ENCODE data around the gene PTTG1IP2.

PTTG1IP2 gene

DNA sequence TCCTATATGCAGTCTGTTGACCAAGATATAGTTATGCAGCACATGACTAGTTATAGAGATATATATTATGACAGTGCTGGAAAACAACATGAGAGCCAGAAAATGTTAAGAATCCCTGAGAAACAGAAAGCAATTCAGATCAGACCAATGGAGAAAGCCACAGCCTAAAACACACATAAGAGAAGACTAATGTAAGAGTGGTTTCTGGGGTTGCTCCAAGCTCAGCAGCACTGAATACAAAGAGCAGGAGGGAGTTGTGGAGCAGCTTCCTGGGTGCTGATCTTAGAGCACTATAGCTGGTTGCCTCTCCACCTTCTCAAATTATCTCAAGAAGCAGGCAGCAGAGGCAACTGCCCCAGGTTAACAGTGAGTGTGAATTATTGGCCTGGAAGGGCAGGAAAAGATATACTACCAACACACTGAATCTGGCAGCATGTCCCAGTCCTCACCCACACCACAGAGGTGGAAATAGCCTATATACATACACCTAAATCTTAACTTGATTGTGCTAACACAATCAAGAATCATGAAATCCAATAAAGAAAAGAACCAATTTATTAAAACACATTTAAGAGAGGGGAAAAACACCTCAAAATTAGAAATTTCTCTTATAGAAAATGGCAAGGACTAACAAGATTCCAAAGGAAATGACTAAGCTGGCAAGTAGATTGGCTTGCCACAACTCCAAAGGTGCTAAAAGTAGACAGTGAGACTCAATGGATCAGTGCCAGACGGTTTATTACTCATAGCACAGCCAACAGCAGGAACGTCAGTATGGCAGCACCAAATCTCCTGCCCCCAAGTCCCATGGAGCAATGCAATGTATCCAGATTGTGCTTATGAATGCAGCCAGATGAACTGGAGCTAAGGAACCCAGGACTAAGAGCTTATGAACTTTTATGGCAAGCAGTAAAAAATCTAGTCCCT lies 5.1 kb downstream of the PTTG1IP2 start:
- DNase-seq (ENCODE audit: low read depth in 2 of 3, low spot score in 1 of 3) = no peak

DNA sequence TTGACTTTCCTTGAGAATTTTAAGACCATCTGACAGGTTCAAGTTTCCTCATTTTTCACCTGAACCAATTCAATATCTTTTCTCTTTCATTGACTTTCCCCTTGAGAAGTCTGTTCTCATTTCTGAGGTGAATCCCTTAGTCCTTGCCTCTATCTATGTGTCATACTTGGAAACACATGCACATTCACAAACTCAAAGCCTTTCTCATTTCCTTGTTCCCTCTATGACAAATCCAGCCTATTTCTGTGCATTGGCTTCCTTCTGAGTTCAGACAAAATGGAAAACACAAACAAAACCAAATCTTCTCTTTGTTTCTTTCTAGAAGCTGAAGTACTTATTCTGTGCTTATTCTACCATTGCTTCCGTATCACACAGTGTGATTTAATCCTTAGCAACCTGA lies 13.8 kb downstream of the PTTG1IP2 start:
- no peak for DNase-seq (ENCODE audit: low read depth in 2 of 3, low spot score in 1 of 3)

DNA sequence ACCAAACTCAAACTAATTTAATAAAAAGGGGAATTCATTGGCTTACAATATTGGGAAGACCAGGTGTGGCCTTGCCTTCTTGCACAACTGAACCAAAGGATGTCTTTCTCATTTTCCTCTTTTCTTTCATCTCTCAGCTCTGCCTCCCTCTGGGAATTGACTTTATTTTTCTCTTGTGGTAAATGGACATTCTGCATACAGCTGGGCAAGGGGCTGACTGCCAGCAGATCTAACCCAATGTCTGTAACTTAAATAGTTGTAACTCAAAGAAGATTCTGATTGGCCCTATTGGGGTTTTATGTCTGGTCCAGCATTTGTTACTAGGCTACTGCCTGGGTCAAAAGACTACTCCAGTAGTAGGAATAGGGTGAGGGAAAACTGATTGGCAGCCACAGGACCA lies 15.3 kb downstream of the PTTG1IP2 start:
- DNase-seq (ENCODE audit: low read depth in 2 of 3, low spot score in 1 of 3) = no peak

DNA sequence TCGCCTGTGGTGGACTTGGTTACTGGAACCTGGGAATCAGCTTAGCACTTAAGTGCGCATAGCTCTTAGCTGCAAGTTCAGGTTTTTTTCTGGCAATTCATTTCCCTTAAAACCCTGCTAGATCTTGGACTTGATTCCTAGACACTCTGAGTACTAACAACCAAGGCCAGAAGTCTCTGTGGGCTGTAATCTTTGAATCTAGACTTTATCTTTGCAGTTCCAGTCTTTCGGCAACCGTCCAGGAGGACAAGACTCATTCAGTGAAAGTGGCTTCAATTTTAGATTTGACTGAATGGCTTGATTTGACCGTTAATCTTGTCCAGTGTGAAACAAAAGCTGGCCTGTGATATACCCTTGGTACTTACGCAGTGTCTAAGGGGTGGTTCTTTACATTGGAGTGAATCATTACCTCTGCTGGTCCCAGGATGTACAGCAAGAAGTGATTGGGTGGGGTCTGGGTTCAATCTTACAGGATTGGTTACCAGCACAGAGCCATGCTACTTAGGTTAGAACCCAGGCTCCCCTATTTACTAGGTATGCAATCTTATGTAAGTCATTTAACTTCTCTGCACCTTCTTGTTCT lies 16.4 kb downstream of the PTTG1IP2 start:
- no peak for DNase-seq (ENCODE audit: low read depth in 2 of 3, low spot score in 1 of 3)

DNA sequence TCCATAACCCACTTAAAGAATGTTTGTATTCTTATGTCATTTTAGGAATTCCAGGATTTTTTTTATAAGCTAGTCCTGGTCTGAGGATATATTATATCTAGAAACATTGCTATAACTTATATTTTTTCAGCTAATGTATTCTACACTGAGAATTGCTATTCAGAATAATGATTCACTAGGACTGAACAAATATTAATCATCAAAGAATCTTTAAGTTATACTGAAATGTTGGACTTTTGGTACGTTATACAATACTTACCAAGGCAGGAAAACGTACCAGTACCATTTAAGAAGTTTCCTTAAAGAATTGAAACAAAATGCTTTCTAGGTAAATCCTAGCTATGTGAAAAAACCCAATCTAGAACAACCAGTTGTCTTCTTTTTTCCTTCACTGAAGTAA lies 18.4 kb downstream of the PTTG1IP2 start:
- no peak for DNase-seq (ENCODE audit: low read depth in 2 of 3, low spot score in 1 of 3)

DNA sequence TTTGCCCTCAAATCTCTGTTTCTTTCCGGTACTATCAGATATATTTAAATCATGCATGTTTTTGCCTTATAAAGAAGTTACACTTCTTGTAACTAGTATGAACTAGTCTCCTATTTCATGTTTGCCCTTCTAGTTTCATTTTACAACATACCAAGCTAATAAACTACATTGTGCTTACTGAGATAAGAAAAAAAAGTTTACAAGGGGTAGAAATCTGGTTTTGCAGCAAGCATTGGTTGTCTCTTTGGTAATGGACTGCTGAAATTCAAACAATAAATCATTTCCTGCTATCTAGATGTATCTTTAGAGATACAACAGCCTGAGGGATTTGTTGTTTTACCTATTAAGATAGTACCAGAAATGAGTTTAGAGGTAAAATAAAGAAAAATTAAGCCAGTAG lies 18.8 kb downstream of the PTTG1IP2 start:
- DNase-seq (ENCODE audit: low read depth in 2 of 3, low spot score in 1 of 3) = no peak

DNA sequence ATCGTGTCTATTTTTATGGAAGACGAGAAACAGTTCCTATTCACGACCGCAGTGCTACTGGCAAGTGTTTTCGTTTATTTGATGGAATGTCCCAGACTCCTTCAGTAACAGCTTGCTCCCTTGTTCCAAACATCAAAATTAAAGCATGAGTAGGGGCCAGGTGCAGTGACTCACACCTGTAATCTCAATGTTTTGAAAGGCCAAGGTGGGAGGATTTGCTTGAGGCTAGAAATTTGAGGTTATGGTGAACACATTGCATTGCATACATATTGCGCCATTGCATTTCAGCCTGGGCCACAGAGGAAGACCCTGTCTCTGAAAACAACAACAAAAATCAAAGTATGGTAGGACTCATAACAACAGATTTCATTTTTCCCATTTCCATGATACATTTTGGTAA lies 22.8 kb downstream of the PTTG1IP2 start:
- DNase-seq (ENCODE audit: low read depth in 2 of 3, low spot score in 1 of 3) = no peak

DNA sequence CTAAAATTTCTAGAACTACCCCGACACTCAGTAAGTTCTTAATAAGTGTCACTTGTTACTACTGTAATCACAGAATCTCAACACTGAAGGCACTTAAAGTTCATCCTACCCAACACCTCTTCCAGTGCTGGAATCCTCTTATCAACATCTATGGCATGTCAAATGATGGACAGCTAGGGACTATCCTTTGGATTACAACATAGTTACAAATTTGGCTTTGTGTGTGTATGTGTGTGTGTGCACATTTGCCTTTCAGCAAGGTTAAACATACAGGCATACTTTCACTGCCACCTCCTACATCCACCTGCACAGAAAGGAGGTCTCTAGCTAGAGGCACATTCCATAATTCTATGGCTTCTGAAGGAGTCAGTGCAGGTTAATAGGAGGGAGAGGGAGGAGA lies 25.8 kb downstream of the PTTG1IP2 start:
- no peak for DNase-seq (ENCODE audit: low read depth in 2 of 3, low spot score in 1 of 3)

DNA sequence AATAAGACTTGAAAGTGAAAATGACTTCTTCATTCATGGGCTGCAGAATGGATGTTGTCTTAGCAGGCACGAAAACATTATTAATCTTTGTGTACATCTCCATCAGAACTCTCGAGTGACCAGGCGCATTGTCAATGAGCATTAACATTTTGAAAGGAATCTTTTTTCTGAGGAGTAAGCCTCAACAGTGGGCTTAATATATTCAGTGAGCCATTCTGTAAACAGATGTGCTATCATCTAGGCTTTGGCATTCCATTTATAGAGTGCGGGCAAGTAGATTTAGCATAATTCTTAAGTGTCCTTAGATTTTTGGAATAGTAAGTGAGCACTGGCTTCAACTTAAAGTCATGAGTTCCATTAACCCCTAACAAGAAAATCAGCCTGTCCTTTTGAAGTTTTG lies 33.1 kb downstream of the PTTG1IP2 start:
- no peak for DNase-seq (ENCODE audit: low read depth in 2 of 3, low spot score in 1 of 3)

DNA sequence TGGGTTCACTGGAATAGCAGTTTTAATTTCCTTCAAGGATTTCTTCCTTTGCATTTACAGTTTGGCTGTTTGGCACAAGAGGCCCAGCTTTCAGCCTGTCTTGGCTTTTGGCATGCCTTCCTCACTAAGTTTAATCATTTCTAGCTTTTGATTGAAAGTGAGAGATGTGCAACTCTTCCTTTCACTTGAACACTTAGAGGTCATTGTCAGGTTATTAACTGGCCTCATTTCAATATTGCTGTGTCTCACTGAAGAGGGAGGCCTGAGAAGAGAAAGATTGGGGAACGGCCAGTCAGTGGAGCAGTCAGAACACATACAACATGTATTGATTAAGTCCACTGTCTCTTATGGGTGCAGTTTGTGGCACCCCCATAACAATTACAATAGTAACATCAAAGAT lies 33.9 kb downstream of the PTTG1IP2 start:
- DNase-seq (ENCODE audit: low read depth in 2 of 3, low spot score in 1 of 3) = no peak

DNA sequence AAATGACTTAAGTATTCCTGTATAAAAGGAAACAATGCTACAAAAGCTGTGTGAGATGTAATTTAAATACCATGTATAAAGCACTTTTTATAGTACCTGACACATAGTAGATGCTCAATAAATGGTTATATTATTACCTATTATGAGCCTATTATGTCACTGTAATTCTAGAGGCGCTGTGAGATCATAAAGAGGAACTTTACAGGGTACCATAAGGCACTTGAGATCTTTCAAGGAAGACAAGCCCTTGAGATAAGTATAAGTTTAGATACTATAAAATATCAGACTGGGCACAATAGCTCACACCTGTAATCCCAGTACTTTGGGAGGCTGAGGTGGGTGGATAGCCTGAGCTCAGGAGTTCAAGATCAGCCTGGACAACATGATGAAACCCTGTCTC lies 38.3 kb downstream of the PTTG1IP2 start:
- no peak for DNase-seq (ENCODE audit: low read depth in 2 of 3, low spot score in 1 of 3)

DNA sequence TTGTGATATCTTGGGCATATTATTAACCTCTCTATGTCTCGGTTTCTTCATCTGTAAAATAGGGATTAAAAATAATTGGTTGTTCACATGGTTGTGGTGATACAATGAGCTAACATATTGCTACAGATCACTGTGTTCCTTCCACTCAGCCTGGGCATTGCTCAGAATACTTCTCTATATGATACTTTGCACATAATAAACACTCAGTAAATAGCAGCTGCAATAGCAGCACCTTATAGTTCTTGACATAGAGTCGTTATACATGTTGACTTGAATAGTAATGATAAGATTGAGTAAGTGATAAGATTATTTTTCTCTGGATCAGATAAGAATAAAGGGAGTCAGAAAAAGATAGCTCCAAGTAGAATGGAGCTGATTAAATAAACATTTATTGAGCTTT lies 42.3 kb downstream of the PTTG1IP2 start:
- no peak for DNase-seq (ENCODE audit: low read depth in 2 of 3, low spot score in 1 of 3)

DNA sequence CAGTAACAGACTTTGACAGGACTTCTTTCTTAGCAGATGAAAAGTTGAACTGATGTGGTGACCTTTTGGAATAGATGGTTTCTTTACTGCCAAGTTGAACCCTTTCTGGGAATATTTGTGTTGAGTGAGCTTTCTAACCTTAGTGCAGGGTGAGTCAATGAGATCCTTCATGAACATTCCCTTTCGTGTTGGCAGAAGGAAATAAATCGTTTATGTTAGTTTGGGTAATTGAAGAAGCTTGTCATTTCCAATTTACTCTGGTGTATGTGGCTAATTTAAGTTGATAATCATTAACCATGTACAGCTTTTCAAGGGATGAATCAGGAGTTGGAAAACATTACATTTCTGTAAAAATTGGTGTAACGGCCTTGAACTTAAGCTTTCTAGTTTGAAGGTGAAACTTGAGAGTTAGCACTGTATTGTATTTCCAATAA lies 43.4 kb downstream of the PTTG1IP2 start:
- no peak for DNase-seq (ENCODE audit: low read depth in 2 of 3, low spot score in 1 of 3)

DNA sequence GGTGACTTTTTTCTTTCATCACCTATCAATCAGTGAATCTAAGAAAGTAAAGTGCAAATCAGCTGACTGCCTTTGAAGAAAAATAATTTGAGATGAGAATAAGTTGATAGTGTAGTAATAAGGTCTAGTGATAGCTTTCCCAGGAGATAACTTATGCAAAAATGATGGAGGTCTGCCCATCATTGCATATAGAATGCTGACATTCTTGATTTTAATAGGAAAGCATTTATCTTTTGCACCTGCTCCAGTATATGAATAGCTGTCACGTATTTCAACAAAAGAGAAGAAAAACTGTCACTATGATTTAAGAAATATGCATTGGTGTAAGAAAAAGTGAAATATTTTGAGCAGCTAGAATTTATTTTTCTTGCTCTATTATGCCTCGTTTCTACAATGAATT lies 46.8 kb downstream of the PTTG1IP2 start:
- no peak for DNase-seq (ENCODE audit: low read depth in 2 of 3, low spot score in 1 of 3)

DNA sequence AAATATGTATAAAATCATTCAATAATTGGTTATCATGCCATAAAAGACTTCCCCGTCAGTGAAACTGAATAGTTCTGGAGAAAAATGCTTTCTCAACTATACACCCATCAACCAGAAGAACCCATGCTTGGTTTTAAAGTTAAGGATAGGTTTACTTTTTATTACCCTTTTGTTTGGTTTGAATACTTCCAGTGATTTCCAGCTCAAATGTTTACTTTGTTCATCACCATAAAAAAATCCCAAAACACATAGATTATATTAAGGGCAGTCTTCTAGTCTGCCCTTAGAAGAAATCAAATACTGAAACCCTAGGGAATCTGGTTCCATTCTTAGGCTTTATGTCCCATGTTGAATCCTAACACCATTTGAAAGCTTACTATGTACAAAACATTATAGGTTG lies 49.2 kb downstream of the PTTG1IP2 start:
- DNase-seq (ENCODE audit: low read depth in 2 of 3, low spot score in 1 of 3) = no peak

DNA sequence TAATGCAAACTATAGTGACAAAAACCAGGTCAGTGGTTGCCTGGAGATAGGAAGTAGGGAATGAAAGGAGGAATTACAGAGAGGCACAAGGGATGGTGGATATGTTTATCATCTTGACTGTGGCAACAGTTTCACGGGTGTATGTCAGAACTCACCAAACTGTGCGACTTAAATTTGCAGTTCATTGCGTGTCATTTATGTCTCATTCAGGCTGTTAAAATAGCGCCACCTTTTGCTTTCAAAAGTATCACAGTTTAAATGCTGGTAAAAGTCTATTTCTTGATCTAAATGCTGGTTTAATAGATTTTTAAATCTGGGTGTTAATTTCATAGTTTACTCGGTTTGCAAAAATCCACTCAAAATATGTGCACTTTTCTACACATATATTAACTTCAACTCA lies 51.0 kb downstream of the PTTG1IP2 start:
- no peak for DNase-seq (ENCODE audit: low read depth in 2 of 3, low spot score in 1 of 3)

DNA sequence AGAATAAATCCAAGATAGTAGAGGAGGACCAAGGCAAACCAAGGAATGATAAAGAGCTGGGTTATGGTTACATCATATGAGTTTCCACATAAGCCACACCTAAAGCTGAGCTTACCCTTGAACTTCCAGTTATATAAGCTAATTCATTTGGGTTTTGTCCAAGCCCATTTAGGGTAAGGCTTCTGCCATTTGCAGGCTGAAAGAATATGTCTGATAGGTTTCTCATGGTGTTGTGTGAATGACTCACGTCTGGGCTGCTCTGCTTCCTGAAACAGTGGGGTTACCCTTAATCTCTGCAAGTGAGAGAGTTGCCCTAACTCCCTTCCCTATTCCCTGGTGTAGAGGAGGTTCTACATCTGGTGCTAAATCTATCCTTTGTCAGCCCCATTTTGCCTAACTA lies 60.8 kb downstream of the PTTG1IP2 start:
- DNase-seq (ENCODE audit: low read depth in 2 of 3, low spot score in 1 of 3) = no peak

DNA sequence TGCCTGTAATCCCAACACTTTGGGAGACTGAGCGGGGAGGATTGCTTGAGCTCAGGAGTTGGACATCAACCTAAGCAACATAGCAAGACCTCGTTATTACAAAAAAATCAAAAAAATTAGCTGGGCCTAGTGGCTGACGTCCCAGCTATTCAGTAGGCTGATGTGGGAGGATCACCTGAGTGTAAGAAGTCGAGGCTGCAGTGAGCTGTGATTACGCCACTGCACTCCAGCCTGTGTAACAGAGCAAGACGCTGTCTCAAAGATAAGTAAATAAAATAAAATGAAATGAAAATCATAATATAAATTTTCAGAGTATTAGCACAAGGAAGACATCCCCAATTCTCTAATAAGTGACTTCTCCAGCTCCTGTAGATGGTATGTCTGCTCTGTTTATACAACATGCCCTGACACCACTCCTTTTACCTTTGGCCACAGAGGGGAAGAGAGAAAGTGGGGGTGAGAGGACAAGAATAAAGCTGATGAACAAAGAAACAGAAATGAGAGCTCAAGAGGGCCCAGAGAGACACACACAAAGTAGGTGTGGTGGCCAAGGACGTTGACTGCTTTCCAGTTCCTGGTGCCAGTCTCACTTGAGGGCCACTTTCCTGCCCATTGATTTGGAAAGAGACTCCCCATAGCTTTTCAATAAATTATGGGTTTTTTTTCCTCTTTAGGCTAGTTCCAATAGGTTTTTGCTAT lies 62.9 kb downstream of the PTTG1IP2 start:
- DNase-seq (ENCODE audit: low read depth in 2 of 3, low spot score in 1 of 3) = no peak

DNA sequence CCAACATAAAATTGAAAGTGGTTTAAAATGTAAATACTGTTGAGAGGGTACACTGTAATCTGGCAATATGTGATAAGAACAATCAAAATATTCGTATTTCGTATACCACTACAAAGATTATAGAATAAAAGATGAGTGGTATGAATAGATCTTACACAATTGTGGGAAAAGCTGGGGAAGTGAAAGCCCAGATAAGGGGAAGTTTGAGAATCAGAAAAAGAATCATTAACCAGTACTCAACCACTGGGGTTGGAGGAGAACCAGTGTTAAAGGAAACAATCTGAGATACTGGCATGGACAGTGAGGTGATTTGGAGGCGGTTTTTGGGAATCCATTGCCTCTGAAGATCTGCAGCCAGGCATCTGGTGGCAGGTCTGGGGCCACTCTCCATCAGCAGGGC lies 67.0 kb downstream of the PTTG1IP2 start:
- no peak for DNase-seq (ENCODE audit: low read depth in 2 of 3, low spot score in 1 of 3)

DNA sequence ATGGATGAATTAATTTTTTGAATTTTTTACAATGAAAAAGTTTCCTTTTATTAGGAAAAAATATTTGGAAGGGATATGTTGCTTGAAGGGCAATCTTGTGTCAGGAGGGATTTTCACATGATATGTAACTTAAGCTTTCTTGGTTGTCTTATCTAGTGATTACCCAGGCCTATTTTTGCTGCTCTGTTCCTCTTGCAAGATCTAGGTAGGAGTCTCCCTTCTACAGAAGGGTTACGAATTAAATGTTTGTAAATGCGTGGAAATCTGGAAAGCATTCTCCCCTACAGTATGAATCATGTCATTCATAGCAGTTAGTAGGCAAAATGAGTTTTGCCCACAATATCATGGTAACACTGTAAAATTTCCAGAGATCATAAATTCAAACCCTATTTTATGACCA lies 69.0 kb downstream of the PTTG1IP2 start:
- DNase-seq (ENCODE audit: low read depth in 2 of 3, low spot score in 1 of 3) = no peak

DNA sequence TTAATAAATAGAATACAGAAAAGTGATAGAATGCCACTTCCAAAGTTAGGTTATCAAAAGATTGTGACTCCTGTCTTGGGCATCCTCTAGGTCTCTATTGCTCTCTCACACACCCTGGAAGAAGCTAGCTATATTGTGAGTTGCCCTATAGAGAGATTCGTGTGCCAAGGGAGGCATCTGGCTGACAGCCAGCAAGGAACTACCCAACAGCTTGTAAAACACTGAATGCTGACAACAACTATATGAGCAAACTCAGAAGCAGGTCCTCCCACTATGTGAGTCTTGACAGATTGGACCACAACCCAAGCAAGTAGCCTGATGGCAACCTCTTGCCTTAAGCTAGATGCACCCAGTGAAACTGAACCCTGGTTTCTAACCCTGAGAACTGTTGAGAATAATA lies 71.0 kb downstream of the PTTG1IP2 start:
- no peak for DNase-seq (ENCODE audit: low read depth in 2 of 3, low spot score in 1 of 3)

DNA sequence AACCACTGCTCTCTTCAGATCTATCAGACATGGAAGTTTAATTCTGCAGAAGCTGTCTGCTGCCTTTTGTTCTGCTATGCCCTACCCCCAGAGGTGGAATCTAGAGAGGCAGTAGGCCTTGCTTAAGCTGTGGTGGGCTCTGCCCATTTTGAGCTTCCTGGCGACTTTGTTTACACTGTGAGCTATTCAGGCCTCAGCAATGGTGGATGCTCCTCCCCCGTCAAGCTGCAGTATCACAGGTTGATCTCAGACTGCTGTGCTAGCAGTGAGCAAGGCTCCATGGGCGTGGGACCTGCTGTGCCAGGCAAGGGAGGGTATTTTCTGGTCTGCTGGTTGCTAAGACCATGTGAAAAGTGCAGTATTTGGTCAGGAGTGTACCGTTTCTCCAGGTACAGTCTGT lies 81.6 kb downstream of the PTTG1IP2 start:
- DNase-seq (ENCODE audit: low read depth in 2 of 3, low spot score in 1 of 3) = no peak
